ENCODE results near the gene DBX1.
A peak's percentile ranks its signal among the peaks of the same experiment; 100 is the strongest.
"Not testable (repeated sequence)": the region's sequence is repeated elsewhere in the genome, so short reads cannot be mapped to it uniquely, and the experiment has no call there.

Gene DBX1

GRCh38 chr11:20160425-20161229 is at the start of gene DBX1:
Gene DBX1, minus strand, starts transcription at chr11:20160475. Its CDS starts 151 bp downstream, at chr11:20160324.
- no peak for DNase-seq (ENCODE audit: low read depth)

- DNase-seq (ENCODE audit: low read depth), result no peak
These were observed 48.4 kb upstream of the DBX1 start for GRCh38 chr11:20208622-20209111.

GRCh38 chr11:20207781-20208621 is 47.7 kb upstream of the DBX1 start:
- no peak for DNase-seq (ENCODE audit: low read depth)

GRCh38 chr11:20205807-20206206 is 45.5 kb upstream of the DBX1 start:
- DNase-seq (ENCODE audit: low read depth), result no peak

GRCh38 chr11:20204681-20205080 is 44.4 kb upstream of the DBX1 start:
- no peak for DNase-seq (ENCODE audit: low read depth)

GRCh38 chr11:20203831-20204230 is 43.6 kb upstream of the DBX1 start:
- DNase-seq (ENCODE audit: low read depth), result no peak

- no peak for DNase-seq (ENCODE audit: low read depth)
These were observed 41.0 kb upstream of the DBX1 start for GRCh38 chr11:20201231-20201630.

- not testable (repeated sequence) for DNase-seq (ENCODE audit: low read depth)
These were observed 40.2 kb upstream of the DBX1 start for GRCh38 chr11:20200331-20200955.

- DNase-seq (ENCODE audit: low read depth), result no peak
These were observed 37.6 kb upstream of the DBX1 start for GRCh38 chr11:20197881-20198280.

- DNase-seq (ENCODE audit: low read depth), result no peak
These were observed 34.2 kb upstream of the DBX1 start for GRCh38 chr11:20194470-20194869.

- DNase-seq (ENCODE audit: low read depth), result no peak
These were observed 33.0 kb upstream of the DBX1 start for GRCh38 chr11:20193307-20193706.

- no peak for DNase-seq (ENCODE audit: low read depth)
These were observed 32.4 kb upstream of the DBX1 start for GRCh38 chr11:20192641-20193040.

- DNase-seq (ENCODE audit: low read depth), result no peak
These were observed 31.9 kb upstream of the DBX1 start for GRCh38 chr11:20192151-20192550.

- DNase-seq (ENCODE audit: low read depth), result no peak
These were observed 18.7 kb upstream of the DBX1 start for GRCh38 chr11:20178976-20179375.

- DNase-seq (ENCODE audit: low read depth), result no peak
These were observed 16.9 kb upstream of the DBX1 start for GRCh38 chr11:20177136-20177535.

- no peak for DNase-seq (ENCODE audit: low read depth)
These were observed 12.6 kb upstream of the DBX1 start for GRCh38 chr11:20172721-20173447.

- no peak for DNase-seq (ENCODE audit: low read depth)
These were observed 3.7 kb upstream of the DBX1 start for GRCh38 chr11:20163783-20164481.

GRCh38 chr11:20162824-20163782 is 2.8 kb upstream of the DBX1 start:
- peak; percentile 2 for DNase-seq (ENCODE audit: low read depth)

- DNase-seq (ENCODE audit: low read depth), result no peak
These were observed 1.9 kb upstream of the DBX1 start for GRCh38 chr11:20161923-20162744.

Measured in fibroblast of gingiva (primary cell).